Hepatocyte (in vitro differentiated cells): ENCODE results near the gene RASGRP4. TPM values are rescaled to one million over a fixed set of nuclear protein-coding genes. Genes with fewer than 3 reads are reported as not detected.
A peak's percentile ranks its signal among the peaks of the same experiment; 100 is the strongest.

ENCODE experiments used
- DNase-seq: peaks from one replicate; pipeline ENCODE4 v3.0.0-alpha.2; 2016; ENCODE audit warnings: low spot score
- H2AFZ ChIP-seq: fragments of 200-600 bp; sonication (generic); 2 replicates; pipeline ENCODE4 v1.6.0; 2016; ENCODE audit warnings: antibody characterized with exemption, mild to moderate bottlenecking
- H3K27ac ChIP-seq: fragments of 200-600 bp; sonication (generic); 2 replicates; pipeline ENCODE4 v1.5.1; 2016; ENCODE audit warnings: mild to moderate bottlenecking
- H3K27me3 ChIP-seq: fragments of 200-600 bp; sonication (generic); 2 replicates; pipeline ENCODE4 v1.6.1; 2016
- H3K36me3 ChIP-seq: fragments of 200-600 bp; sonication (generic); replicated peaks from 2 replicates; pipeline ENCODE4 v1.5.1; 2016; ENCODE audit warnings: low read depth; ENCODE audit not compliant: insufficient read depth
- H3K4me1 ChIP-seq: fragments of 200-600 bp; sonication (generic); 2 replicates; pipeline ENCODE4 v1.5.1; 2016; ENCODE audit warnings: mild to moderate bottlenecking, moderate library complexity; ENCODE audit not compliant: insufficient read depth
- H3K4me2 ChIP-seq: fragments of 200-600 bp; sonication (generic); 2 replicates; pipeline ENCODE4 v1.6.0; 2016
- H3K4me3 ChIP-seq: fragments of 200-600 bp; sonication (generic); 2 replicates; pipeline ENCODE4 v1.5.1; 2016; ENCODE audit warnings: mild to moderate bottlenecking
- H3K79me2 ChIP-seq: fragments of 200-600 bp; sonication (generic); 2 replicates; pipeline ENCODE4 v1.6.0; 2017; ENCODE audit warnings: mild to moderate bottlenecking
- H3K9me2 ChIP-seq: fragments of 200-600 bp; sonication (generic); replicated peaks from 2 replicates; pipeline ENCODE4 v1.6.0; 2017; ENCODE audit warnings: mild to moderate bottlenecking; ENCODE audit not compliant: insufficient read depth
- H3K9me3 ChIP-seq: fragments of 200-600 bp; sonication (generic); 2 replicates; pipeline ENCODE4 v1.5.1; 2016; ENCODE audit warnings: low read depth, mild to moderate bottlenecking
- H4K20me1 ChIP-seq: fragments of 200-600 bp; sonication (generic); 2 replicates; pipeline ENCODE4 v1.6.0; 2016; ENCODE audit warnings: mild to moderate bottlenecking; ENCODE audit not compliant: insufficient read depth, poor library complexity, severe bottlenecking
- CTCF ChIP-seq: fragments of 200-600 bp; sonication (generic); IDR thresholded peaks from 2 replicates; pipeline ENCODE4 v1.5.1; 2016; ENCODE audit warnings: antibody characterized with exemption, mild to moderate bottlenecking; ENCODE audit not compliant: poor library complexity
- EZH2 ChIP-seq: fragments of 200-600 bp; sonication (generic); IDR thresholded peaks from 2 replicates; pipeline ENCODE4 v1.6.1; 2016; ENCODE audit warnings: antibody characterized with exemption, mild to moderate bottlenecking, borderline replicate concordance
- EZH2phosphoT487 ChIP-seq: fragments of 200-600 bp; sonication (generic); IDR thresholded peaks from one replicate; pipeline ENCODE4 v1.6.1; 2018; ENCODE audit warnings: antibody characterized with exemption, mild to moderate bottlenecking, low read depth, moderate library complexity; ENCODE audit not compliant: unreplicated experiment, severe bottlenecking
- WGBS: methylation state at CpG from one replicate; pipeline ENCODE4 v1.1.6; 2016; ENCODE audit warnings: low lambda C conversion rate; ENCODE audit errors: missing lambda C conversion rate; 5-methylcytosine and 5-hydroxymethylcytosine counted together
- polyA plus RNA-seq: library from polyadenylated mRNA; unstranded; fragments of >200 nt; fragmentation: Nextera tagmentation; extraction: Ambion mirVana; gene quantifications from 2 replicates; pipeline ENCODE4 v1.2.1, GENCODE V29; 2016
- total RNA-seq: library from RNA; depleted of rRNA; stranded (reverse); fragments of >200 nt; gene quantifications from 2 replicates; pipeline ENCODE4 v1.2.3, GENCODE V29; 2014

RASGRP4 gene
- total and polyA plus RNA-seq, 2 experiments from 2014 or later = 0.07 TPM; not detected in 1

GRCh38 chr19:38395381-38396114 lies 30.5 kb downstream of the RASGRP4 start:
- no peaks in the 10 kb centered on the region for H3K36me3 ChIP-seq
- no peak overlapping the region for H3K27ac ChIP-seq
- no peak overlapping the region for H3K4me3 ChIP-seq
- H4K20me1 ChIP-seq = no peaks in the 10 kb centered on the region
- H2AFZ ChIP-seq = no peak overlapping the region
- H3K79me2 ChIP-seq = no peaks in the 10 kb centered on the region
- no peaks in the 10 kb centered on the region for H3K4me1 ChIP-seq
- no peaks in the 10 kb centered on the region for H3K9me2 ChIP-seq
- DNase-seq = no peak
- no peak overlapping the region for H3K4me2 ChIP-seq
- H3K27me3 ChIP-seq = no peaks in the 10 kb centered on the region
- WGBS = over 99% methylated on average over 42 of the region's 86 CpGs
- no peak for TF ChIP-seq EZH2phosphoT487
- no peak for TF ChIP-seq EZH2
- TF ChIP-seq CTCF = no peak
- H3K9me3 ChIP-seq = no peaks in the 10 kb centered on the region

- Histone ChIP-seq H3K36me3 (no peaks in the 10 kb centered on the region), H3K79me2 (no peaks in the 10 kb centered on the region), H3K9me2 (no peaks in the 10 kb centered on the region), H3K27me3 (no peaks in the 10 kb centered on the region), H2AFZ (no peak overlapping the region), H3K4me2 (no peak overlapping the region), H3K4me1 (no peaks in the 10 kb centered on the region), H3K9me3 (no peaks in the 10 kb centered on the region), H3K27ac (no peak overlapping the region), H4K20me1 (no peaks in the 10 kb centered on the region), H3K4me3 (no peak overlapping the region)
- TF ChIP-seq CTCF = no peak
- TF ChIP-seq EZH2phosphoT487 = no peak
- no peak for TF ChIP-seq EZH2
- WGBS = 23% methylated on average over 26 of the region's 30 CpGs
- peak; percentile 54 for DNase-seq
These were observed 31.5 kb downstream of the RASGRP4 start for GRCh38 chr19:38394488-38394887.

GRCh38 chr19:38392707-38393308 lies 33.2 kb downstream of the RASGRP4 start:
- Histone ChIP-seq H3K9me3 (no peaks in the 10 kb centered on the region), H2AFZ (no peak overlapping the region), H3K27ac (peak overlapping the region; percentile 68), H3K9me2 (no peaks in the 10 kb centered on the region), H3K4me1 (no peaks in the 10 kb centered on the region), H3K4me3 (no peak overlapping the region), H3K36me3 (no peaks in the 10 kb centered on the region), H3K27me3 (no peaks in the 10 kb centered on the region), H4K20me1 (no peaks in the 10 kb centered on the region), H3K79me2 (no peaks in the 10 kb centered on the region), H3K4me2 (no peak overlapping the region)
- peak; percentile 81 for DNase-seq
- 68% methylated on average over 6 of the region's 6 CpGs for WGBS
- TF ChIP-seq CTCF = no peak
- no peak for TF ChIP-seq EZH2phosphoT487
- no peak for TF ChIP-seq EZH2
